ENCODE data around the gene ZEB1. TPM values are rescaled to one million over a fixed set of nuclear protein-coding genes. Genes with fewer than 3 reads are reported as not detected.

Gene ZEB1
- total RNA-seq, 1 experiment from 2014 or later: 0.39 TPM

GRCh38 chr10:31274310-31274709, 44.7 kb upstream of the ZEB1 start:
- no peaks in the 10 kb centered on the region for H3K79me2 ChIP-seq (ENCODE audit: insufficient read depth, low read length)
- no peak overlapping the region for H2BK20ac ChIP-seq (ENCODE audit: low read depth, low read length, poor library complexity, severe bottlenecking)
- no peak overlapping the region for H2BK5ac ChIP-seq (ENCODE audit: insufficient read length, low read length)
- peaks cover 2% of the 10 kb centered on the region; the same call in 1 of the 2 replicates for H3K27me3 Mint-ChIP-seq (ENCODE audit: low read depth)
- H2BK12ac ChIP-seq (ENCODE audit: insufficient read length, low read depth, low read length): no peak overlapping the region
- TF ChIP-seq, protein P1, sequence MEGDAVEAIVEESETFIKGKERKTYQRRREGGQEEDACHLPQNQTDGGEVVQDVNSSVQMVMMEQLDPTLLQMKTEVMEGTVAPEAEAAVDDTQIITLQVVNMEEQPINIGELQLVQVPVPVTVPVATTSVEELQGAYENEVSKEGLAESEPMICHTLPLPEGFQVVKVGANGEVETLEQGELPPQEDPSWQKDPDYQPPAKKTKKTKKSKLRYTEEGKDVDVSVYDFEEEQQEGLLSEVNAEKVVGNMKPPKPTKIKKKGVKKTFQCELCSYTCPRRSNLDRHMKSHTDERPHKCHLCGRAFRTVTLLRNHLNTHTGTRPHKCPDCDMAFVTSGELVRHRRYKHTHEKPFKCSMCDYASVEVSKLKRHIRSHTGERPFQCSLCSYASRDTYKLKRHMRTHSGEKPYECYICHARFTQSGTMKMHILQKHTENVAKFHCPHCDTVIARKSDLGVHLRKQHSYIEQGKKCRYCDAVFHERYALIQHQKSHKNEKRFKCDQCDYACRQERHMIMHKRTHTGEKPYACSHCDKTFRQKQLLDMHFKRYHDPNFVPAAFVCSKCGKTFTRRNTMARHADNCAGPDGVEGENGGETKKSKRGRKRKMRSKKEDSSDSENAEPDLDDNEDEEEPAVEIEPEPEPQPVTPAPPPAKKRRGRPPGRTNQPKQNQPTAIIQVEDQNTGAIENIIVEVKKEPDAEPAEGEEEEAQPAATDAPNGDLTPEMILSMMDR (conservative IDR thresholded peaks at IDR 0.05): no peak
- no peaks in the 10 kb centered on the region for H3K23me2 ChIP-seq (ENCODE audit: insufficient read length, low read depth, low read length, poor library complexity, severe bottlenecking)
- H3K4me3 Mint-ChIP-seq: no peak overlapping the region
- H3K27me3 ChIP-seq (ENCODE audit: insufficient read depth, low read length): no peaks in the 10 kb centered on the region
- no peaks in the 10 kb centered on the region for H3K4me1 Mint-ChIP-seq
- no peak for DNase-seq
- H3K9me3 ChIP-seq (ENCODE audit: control insufficient read depth, low read depth, low read length): no peaks in the 10 kb centered on the region
- no peaks in the 10 kb centered on the region for H4K20me1 ChIP-seq (ENCODE audit: control insufficient read depth, insufficient read depth, insufficient read length)
- H2BK120ac ChIP-seq (ENCODE audit: low read depth, low read length, poor library complexity, severe bottlenecking): no peak overlapping the region
- H3K27ac ChIP-seq (ENCODE audit: insufficient read length, low read depth, low read length): no peak overlapping the region
- no peak overlapping the region for H2BK15ac ChIP-seq (ENCODE audit: low read depth, low read length)
- no peak overlapping the region for H4K8ac ChIP-seq (replicated peaks; ENCODE audit: insufficient read length, low read depth, low read length)
- no CpG with 5 or more reads among the region's 2 CpGs for WGBS (ENCODE audit: extremely low coverage, insufficient read length, low lambda C conversion rate)
- H3K9me3 Mint-ChIP-seq: peaks cover 0 to 3% of the 10 kb centered on the region in 2 experiments; a peak in 2 of 5 replicates
- H2AK5ac ChIP-seq (ENCODE audit: insufficient read length, low read length): no peak overlapping the region
- H3K4me2 ChIP-seq (ENCODE audit: insufficient read depth, insufficient read length, low read length): no peak overlapping the region
- no peak overlapping the region for H3K23ac ChIP-seq (ENCODE audit: insufficient read length, low read depth, low read length)
- no peaks in the 10 kb centered on the region for H3K79me1 ChIP-seq (ENCODE audit: insufficient read depth, low read depth, low read length, poor library complexity, severe bottlenecking)
- no peak overlapping the region for H3T11ph ChIP-seq (ENCODE audit: low read length)
- H2AFZ ChIP-seq (ENCODE audit: low read length): no peak overlapping the region
- no peak overlapping the region for H3K18ac ChIP-seq (ENCODE audit: insufficient read length, low read depth, low read length)
- no peak overlapping the region for H3K4ac ChIP-seq (ENCODE audit: low read depth, low read length)
- no peak overlapping the region for H3K56ac ChIP-seq (ENCODE audit: insufficient read length, low read depth, low read length)
- no peak overlapping the region for H3K9ac ChIP-seq (ENCODE audit: extremely low read depth, insufficient read length, low read length)
- no peaks in the 10 kb centered on the region for H3K36me3 Mint-ChIP-seq (ENCODE audit: insufficient read depth in 1 of 3, low read depth in 3 of 3)
- no peak overlapping the region for H4K5ac ChIP-seq (ENCODE audit: insufficient read length, low read depth, low read length)
- no peak overlapping the region for H4K91ac ChIP-seq (ENCODE audit: insufficient read length, low read depth, low read length)
- no peak overlapping the region for H3K27ac Mint-ChIP-seq
- H3K4me1 ChIP-seq (ENCODE audit: insufficient read depth, low read length): no peaks in the 10 kb centered on the region
- H3K14ac ChIP-seq (ENCODE audit: insufficient read depth, low read length): no peak overlapping the region
